HTERT RPE-1 (cell line): ENCODE data around the gene ST8SIA5.

Experiments
- in situ Hi-C: fragments of 300-500 bp; cut with MboI; formaldehyde crosslinking; loops from 4 replicates; pipeline ENCODE4 v1.14.3; 2020; ENCODE audit warnings: low sequenced_read_pairs

The ST8SIA5 gene

DNA sequence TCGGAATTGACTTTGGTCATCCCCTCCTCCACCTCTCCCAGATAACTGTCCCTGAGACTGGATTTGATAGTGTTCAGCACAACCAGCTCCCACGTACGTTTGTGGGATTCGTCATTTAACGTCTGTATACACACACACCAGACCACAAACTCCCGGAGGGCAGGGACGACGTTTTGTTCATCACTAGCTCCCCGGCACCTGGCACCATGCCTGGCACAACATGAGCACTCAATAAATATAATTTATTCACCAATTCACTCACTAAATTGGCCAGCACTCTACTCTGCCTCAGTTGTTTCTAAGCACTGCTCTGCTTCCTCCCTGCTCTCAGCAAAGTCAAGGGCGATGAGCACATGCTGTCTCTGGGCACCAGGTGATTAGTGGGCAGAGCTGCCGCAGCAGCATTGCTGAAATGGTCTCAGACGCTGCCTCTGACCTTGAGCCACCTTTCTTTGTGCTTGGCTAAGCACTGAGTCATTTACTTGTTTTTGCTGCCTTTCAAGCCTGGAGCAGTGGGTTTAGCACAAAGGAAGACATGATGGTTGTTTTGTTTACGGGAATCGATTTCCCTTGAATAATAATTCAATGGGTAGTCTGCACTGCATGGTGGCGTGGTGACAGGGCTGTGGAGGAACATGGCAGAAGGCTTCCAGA is 80.5 kb downstream of the ST8SIA5 start:
- in situ Hi-C loops = no loop called here

DNA sequence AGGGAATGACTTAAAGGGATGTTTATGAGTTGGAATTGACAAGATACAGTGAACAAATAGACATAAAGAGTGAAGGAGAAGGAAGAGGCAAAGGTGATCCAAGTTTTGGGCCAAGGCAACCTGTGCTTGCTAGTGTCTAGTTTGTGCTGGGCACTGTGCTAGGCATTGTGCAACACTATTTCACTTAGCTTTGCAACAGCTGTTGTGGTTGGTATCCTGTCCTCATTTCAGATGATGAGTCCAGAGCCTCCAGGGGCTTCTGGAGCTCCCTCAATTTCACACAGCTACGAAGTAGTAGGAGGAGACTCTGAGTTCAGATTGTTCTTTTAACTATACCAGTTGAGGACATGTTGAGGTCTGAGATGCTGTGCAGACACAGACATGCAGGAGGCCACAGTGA is 81.7 kb downstream of the ST8SIA5 start:
- in situ Hi-C loops = no loop called here

DNA sequence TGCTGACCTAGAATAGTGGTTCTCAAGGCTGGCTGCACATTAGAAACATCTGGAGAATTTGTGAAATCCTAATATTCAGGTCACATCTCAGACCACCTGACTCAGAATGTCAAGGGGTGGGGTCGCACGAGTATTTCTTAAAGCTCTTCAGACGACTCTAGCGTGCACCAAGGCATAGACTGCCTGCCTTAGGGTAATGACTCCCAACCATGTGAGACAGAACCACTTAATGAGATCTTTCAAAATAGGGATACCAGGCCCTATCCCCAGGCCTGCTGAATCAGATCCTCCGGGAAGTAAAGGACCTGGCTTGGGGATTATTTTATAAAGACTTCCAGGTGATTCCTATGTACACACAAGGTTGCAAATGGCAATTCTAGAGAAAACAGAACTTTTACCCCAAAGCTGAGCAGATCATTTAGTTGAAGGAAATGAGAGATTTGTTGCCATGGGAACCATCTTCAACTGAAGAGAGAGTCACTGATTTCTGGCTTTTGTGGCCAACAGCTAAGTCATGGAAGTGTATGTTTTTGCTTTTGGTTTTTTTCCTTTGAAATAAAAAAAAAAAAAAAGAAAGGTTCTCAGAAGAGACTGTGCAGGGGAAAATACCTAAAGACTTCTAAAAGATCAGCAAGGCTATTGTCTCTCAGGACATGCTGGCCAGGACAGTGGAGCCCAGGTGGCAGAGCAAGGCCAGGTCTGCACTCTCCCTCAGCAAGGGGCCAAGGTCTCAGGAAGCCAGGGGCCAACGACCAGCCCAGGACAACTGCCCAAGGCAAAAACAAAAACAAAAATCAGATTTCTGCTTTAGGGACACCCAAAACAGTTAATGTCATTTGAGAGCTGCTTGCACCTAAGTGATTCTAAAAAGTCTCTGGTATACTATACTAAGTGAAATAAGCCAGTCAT is 84.5 kb downstream of the ST8SIA5 start:
- in situ Hi-C loops = no loop called here

DNA sequence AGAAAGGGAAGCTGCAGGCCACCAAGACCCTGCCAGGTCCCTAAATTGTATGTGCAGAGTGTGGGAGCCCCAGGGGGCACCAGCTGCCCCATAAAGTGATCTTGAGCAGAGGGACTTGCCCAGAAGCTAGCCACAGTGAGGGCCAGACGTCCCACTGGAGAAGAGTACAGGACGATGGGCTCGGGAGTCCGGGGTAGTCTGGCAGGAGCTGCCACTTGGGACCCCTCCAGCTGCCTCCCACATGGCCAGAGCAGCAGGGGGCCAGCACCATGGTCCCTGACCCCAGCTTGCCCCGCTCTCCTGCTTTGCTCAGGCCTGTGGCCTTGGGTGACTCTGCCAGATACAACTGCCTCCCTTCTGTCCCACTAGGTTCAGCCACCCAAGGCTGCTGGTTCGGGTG is 88.2 kb downstream of the ST8SIA5 start:
- in situ Hi-C loops = no loop called here

DNA sequence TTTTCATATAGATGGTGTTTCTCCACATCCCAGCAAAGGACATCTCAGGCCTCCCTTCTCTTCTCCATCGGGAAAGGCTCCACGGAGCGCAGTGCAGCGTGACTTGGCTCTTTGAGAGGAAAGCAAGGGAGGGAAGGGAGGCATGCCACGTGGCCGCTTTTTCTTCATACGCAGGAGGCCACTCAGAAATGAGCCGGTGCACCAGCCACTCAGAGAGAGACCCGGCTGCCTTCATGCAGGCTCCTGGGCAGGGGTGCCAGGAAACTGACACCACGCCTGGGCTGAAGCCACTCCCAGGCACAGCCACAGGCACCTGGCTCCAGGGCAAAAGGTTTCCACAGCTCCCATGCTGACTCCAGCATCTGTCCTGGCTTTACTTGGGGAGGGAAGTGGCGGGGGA is 88.7 kb downstream of the ST8SIA5 start:
- in situ Hi-C loops = no loop called here

DNA sequence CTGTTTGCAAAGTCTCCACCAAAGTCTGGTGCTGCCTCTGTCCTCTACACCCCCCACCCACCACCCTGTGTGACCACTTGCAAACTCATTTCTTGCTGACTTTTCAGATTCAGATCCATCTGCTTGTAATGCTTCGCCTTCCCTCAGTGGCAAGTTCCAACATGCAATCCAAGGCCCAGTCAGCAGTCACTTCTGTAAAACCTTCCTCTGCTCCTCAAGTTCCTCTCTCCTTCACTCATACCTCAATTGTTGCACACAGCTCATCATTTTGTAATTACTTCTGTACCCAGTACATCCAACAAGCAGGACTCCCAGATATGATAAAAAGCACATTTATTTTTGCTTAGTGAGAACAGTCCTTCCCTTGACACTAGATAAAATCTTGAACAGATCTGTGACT is 93.3 kb downstream of the ST8SIA5 start:
- in situ Hi-C loops = no loop called here

DNA sequence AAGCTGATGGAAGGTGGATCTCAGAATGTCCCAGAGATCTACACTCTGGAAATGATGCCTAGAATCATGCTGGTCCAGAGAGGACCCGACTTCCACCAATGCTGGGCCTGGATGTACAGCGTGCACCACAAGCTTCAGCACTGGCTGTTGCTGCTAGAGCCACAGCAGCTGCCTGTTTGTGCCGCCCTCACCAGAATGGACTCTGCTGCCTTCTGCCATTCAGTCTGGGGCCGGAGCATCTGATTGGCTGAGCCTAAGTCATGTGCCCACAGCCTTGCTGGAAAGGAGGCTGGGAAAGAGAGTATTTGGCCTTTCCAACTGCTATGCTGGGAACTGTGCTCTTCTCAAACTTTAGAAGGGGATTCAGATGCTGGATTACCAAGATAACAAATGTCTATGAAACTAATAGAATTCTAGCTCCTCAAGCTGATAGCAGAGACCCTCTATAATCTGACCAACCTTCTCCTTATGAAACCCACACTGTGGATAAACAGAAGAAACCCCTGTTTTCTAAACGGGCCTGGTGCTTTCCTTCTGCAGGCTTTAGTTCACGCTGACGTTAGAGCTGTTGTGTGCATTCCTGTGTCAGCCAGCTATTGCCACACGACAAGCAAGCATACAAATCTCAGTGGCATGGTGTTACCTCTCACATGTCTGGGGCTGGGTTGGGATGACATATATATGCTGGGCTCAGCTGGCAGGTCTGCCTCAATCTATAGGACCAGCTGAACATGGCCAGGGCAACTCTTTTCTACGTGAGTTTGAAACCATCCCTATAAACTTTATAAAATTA is 95.7 kb downstream of the ST8SIA5 start:
- in situ Hi-C loops = no loop called here

DNA sequence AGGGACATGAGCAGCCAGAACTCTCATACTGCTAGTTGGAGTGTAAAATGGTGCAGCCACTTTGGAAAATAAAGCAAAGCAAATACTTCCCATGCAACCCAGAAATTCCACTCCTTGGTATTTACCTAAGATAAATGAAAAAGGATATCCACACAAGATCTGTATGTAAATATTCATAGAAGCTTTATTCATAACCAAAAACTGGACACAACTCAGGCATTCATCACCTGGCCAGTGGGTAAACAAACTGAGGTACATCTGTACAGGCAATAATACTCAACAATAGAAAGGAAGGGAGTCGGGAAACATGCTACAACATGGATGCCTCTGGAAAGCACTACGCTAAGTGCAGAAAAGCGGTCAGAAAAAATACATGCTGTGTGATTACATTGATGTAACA is 97.4 kb downstream of the ST8SIA5 start:
- in situ Hi-C loops = no loop called here

DNA sequence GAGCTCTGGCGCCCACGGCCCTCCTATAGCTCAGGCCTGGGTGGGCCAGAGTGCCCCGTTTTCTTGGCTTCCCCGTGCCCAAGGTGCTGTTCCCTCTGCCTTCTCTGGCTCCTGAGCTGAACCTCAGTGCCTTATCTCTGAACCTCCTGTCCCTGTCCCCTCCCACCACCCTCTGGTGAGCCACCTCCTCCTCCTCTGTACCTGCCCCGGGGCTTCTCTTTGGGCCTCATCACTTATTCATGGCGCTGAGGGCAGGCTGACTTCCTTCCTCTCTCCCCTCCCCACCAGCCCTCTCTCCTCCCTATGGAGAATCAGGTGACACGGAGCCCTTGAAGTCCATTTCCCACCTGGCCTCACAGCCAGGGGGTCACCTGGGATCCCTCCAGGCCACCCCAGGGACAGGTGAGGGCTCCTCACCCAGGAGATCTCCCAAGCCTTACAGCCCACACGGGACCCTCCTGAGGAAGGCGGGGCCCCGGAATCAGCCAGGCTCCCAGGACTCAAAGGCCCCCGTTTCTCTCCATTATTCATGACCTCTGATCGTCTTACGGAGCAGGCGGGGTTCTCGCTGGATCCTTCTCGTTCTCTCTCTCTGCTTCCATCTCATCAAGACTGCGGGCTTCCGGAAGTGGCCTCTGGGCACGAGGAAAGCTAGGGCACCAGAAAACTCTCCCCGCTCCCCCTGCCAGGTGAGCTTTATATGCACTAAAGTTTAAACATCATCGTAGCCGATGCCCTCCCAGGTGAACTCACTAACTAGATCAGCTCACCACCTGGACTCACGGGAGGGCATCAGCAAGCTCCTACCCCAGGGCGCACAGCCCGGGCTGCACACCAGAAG is 99.5 kb downstream of the ST8SIA5 start, which contains the start of gene LOXHD1:
Gene LOXHD1, minus strand, starts transcription at position 106 of the 841 bp plus-strand sequence. CDS start 187 bp downstream, outside the sequence.
- in situ Hi-C loops = no loop called here

DNA sequence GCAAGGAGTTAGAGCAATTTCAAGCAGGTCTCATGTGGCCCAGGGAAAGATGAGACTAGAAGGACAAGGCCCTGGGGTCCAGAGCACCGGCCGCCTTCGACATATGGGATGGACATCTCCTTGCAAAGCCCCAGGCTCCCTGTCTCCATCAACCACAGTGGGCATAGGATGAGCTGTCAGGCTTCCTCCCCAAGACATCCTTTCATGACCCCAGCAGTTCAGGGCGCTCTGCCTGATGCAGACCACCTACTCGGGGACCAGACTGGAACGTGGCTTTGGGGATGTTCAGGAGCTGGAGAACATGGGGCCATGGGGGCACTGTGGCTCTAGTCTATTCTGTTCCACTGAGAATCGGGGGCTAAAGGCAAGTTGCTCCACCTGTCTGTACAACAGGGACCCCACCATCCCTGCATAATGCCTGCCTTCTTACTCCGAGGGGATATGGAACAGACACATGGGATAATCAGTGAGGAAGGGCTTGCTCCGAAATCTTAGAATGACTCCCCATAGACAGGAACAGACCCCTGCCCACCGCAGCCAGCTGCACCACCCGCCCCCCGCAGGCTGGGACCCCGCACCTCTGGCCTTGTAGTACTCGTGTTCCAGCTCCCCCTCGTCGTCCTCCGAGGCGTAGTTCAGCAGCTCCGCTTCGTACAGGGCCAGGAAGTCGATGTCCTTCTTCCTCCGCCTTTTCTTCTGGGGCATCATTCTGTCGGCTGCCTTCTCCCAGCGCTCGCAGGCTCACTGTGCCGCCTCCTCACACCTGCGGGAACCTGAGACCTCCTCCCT is 100.3 kb downstream of the ST8SIA5 start:
- in situ Hi-C loops = no loop called here

DNA sequence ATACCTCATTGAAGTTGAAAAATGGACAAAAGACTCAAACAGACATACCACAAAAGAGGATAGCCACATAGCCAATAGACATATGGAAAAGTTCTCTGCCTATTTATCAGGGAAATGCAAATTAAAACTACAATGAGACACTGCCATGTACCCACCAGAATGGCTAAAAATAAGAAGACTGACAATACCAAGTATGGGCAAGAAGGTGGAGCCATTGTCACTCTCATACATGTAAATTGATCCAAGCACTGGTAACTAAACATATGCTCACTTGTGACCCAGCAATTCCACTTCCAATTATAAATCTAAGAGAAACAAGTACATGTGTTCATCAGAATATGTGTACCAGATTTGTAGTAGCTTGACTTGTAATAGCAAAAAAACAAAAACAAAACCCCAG is 104.5 kb downstream of the ST8SIA5 start:
- in situ Hi-C loops = no loop called here

DNA sequence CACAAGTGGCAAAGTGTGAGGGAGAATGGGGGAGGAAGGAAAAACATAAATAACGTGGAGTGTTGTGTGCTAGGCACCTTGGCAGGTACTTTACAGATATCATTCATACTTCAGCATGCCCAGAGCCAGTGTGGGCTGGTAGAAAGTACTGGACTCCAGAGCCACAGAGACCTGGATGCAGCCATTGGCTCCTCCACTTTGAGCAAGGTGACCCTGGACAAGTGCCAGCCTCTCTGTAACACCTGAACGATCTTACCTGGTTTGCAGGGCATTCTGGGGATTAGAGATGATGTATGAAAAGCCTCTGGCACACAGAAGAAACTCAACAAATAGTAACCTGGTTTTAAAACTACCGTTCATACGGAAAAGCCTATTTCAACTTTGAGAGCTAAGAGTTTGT is 106.2 kb downstream of the ST8SIA5 start:
- in situ Hi-C loops = no loop called here

DNA sequence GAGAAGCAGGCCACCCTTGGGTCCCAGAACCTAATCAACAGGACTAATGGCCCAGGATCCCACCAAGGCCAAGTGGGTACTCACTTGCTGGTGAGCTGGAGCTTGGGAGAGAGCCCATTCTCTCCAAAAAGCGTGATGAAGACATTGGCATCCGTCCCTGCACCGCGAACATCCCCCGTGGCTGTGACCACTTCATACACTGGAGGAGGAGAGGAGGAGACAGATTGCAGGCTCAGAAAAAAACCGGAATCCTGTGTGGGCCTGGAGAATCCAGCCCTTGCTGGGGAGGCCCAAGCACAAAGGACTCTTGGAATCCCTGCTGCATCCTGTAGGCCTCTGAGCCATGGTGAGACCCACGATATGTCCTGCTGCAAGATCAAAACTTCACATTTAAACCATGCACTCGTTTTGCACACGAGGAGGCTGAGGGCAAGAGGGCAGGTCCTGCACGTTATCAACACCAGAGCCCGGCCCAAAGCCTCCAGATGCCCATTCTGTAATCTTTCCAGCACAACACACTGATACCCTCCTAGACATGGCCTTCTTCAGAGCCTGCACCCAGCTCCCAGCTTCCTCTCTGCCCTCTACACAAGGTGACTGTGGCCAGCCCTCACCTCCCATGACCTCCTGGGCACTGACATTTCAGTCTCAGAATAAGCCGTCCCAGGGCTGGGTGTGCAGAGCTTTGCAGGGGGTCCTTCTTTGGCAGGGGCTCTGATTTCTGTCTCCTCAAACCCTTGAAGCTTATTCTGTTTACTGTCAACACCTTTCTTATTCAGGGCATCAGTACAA is 107.6 kb downstream of the ST8SIA5 start:
- in situ Hi-C loops = no loop called here

DNA sequence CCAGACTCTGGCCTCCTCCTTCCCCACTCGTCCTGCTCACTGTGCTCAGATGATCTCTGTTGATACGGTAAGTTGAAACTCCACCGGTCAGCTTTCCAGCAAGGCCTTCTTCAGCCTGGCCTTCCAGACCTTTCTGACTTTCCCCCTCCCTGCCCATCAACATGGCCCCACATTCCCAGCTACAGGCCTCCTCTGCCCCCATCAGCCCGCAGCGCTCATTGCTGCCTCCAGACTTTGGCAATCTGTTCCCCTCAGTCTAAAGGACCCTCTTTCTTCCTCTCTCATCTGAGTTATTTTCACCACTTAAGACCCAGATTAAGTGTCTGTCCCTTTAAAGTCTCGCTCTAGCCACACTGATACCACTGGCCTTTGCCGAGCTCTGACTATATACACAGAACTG is 110.4 kb downstream of the ST8SIA5 start:
- in situ Hi-C loops = no loop called here

DNA sequence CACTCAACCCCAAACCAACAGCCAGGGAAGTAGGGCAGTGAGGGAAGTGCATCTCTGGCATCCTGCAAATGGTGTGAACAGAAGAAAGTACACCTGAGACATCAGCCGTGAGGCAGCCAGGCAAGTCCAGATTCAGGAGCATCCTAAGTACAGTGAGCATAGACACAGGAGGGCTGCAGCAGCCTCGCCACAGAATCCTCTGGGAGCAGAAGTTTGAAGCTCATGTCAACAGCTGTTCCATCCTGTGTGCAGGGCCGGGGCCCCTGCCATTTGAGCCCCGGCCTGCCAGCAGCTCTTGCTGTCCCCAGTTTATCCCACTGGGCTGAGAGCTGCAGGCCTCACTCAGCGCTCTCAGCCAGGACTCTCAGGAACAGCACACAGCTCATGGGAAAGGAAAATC is 114.3 kb downstream of the ST8SIA5 start:
- in situ Hi-C loops = no loop called here

DNA sequence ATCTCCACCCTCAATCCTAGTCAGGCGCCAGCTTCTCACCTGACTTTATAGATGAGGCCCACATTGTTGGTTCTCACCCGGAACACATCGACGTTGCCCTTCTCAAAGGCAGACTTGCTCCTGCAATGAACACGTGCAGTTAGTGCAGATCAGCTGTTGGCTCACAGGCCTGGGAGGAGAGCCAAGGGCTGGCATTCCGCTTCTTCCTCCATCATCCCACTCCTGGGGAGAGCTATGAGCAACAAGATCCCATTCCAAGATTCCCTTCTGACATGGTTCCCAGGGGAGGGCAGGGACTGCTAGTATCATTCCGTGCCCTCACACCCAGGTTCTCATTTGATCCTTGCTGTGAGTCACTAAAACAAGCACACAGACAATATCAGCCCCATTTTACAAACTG is 114.9 kb downstream of the ST8SIA5 start:
- in situ Hi-C loops = no loop called here

DNA sequence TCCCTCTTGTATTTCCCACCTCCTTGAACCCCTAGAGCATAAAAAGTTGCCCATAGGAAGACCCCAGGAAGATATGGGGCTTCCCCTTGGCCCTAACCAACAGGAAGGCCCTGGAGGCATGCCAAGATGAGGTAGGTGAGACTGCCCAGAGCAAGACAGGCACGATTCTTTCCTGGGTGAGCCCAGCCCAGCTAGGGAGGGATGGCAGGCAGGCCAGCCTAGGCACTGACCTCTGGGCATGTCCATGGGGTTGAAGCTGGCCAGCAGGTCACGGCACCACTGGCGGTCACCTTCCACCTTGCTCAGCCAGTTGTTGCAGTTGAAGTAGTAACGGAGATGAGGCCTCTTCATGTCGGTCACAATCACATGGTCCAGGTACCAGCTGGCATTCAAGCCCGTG is 117.5 kb downstream of the ST8SIA5 start:
- in situ Hi-C loops = no loop called here

DNA sequence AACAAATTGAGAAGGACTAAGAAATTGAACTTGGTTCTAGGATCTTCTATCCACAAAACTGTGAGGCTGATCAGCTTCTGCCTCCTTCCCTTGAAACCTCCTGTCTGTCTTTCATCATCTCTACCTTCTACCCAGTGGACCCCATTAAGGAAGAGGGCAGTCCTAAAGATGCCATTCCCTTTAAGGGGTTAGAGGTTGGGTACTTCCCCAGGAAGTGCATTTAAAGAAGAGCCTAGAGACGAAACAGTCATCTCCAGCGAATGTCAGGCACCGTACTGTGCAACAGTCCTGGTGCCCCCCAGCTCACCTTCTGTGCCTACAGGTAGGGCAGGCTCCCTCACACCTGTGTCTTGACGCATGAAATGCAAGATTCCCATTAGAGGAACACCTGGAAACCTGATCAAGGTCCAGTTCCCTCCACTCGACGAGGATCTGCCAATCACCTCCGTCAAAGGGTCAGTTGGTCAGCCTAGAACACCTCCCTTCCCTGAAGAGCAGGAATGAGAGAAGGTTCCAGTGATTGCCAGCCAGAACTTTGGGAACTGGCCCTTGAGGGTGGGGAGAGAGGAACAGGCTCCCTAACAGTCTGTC is 120.7 kb downstream of the ST8SIA5 start:
- in situ Hi-C loops = no loop called here
